Spleen (tissue), 11 donors: ENCODE measurements around the gene LAMTOR2. TPM values are rescaled to one million over a fixed set of nuclear protein-coding genes. Genes with fewer than 3 reads are reported as not detected.

Source experiments
- DNase-seq: peaks from one replicate; pipeline ENCODE4 v3.0.0-alpha.2; 2020
- H3K27ac ChIP-seq, 8 donors: fragments of 200-600 bp; sonication (generic) in 7 of 8; 1 replicate in 4 of 8; 2 replicates in 4 of 8; pipeline versions ENCODE4 v1.5.0 to v1.8.0; 2016 to 2021; ENCODE audit warnings: inconsistent platforms in 4 of 8, mild to moderate bottlenecking in 4 of 8, moderate library complexity in 1 of 8
- H3K27me3 ChIP-seq, 7 donors: fragments of 200-600 bp; sonication (generic) in 6 of 7; replicated peaks in 1 of 7; 1 replicate in 4 of 7; 2 replicates in 3 of 7; pipeline versions ENCODE4 v1.5.0 to v1.8.0; 2016 to 2021; ENCODE audit warnings: inconsistent platforms in 3 of 7, mild to moderate bottlenecking in 1 of 7
- H3K36me3 ChIP-seq, 6 donors: fragments of 200-600 bp; sonication (generic) in 5 of 6; 1 replicate in 4 of 6; 2 replicates in 2 of 6; pipeline versions ENCODE4 v1.5.0 to v1.8.0; 2016 to 2021; ENCODE audit warnings: inconsistent platforms in 2 of 6
- H3K4me1 ChIP-seq, 6 donors: fragments of 200-600 bp; sonication (generic) in 5 of 6; 1 replicate in 3 of 6; 2 replicates in 3 of 6; pipeline versions ENCODE4 v1.5.0 to v1.8.0; 2016 to 2021; ENCODE audit warnings: inconsistent platforms in 3 of 6
- H3K4me3 ChIP-seq, 8 donors: fragments of 200-600 bp; sonication (generic) in 7 of 8; 1 replicate in 4 of 8; 2 replicates in 4 of 8; pipeline versions ENCODE4 v1.5.0 to v1.8.0; 2016 to 2021; ENCODE audit warnings: inconsistent platforms in 4 of 8, mild to moderate bottlenecking in 4 of 8, moderate library complexity in 2 of 8
- H3K9me3 ChIP-seq, 8 donors: fragments of 200-600 bp; sonication (generic) in 7 of 8; 1 replicate in 4 of 8; 2 replicates in 4 of 8; pipeline versions ENCODE4 v1.5.0 to v1.8.0; 2016 to 2021; ENCODE audit warnings: inconsistent platforms in 4 of 8
- POLR2A ChIP-seq, 3 donors: fragments of 450-650 bp; IDR thresholded peaks; one replicate each; pipeline ENCODE4 v1.5.1; 2017; ENCODE audit warnings: antibody characterized with exemption in 3 of 3, mild to moderate bottlenecking in 1 of 3
- POLR2AphosphoS5 ChIP-seq, 3 donors: sonication (generic); formaldehyde crosslinking; IDR thresholded peaks; one replicate each; pipeline ENCODE4 v1.5.1; 2017; ENCODE audit warnings: antibody characterized with exemption in 3 of 3
- WGBS, 5 donors: extraction: QIAGEN DNeasy Blood & Tissue Kit in 3 of 5; methylation state at CpG; one replicate each; pipeline versions ENCODE4 v1.1.5 to v1.1.7; 2013 to 2018; 5-methylcytosine and 5-hydroxymethylcytosine counted together
- intact Hi-C: fragments of 100-400 bp; cut with DNase I; formaldehyde crosslinking; loops from one replicate; pipeline ENCODE4 v1.15.0; 2023; ENCODE audit warnings: low total_unique reads
- polyA plus RNA-seq, 3 donors: library from polyadenylated mRNA; stranded (reverse); fragments of 200-250 nt; gene quantifications; one replicate each; pipeline ENCODE4 v1.2.1, GENCODE V29; 2013
- total RNA-seq, 7 donors: library from RNA; depleted of rRNA in 3 of 7; stranded (reverse); fragments of >200 nt in 3 of 7; fragmentation: NEBNext Ultra II Directional in 4 of 7; extraction: Animal tissue kit (Norgen Biotek cat#: 25700) in 4 of 7; gene quantifications; one replicate each; pipeline versions ENCODE4 v1.1.0 to v1.2.1, GENCODE V29; 2016 to 2021
- TF ChIP-seq, protein P1 (sequence below), 11 experiments: fragments of 200-600 bp in 7 of 11; fragments of 450-650 bp in 4 of 11; sonication (generic) in 4 of 11; IDR thresholded peaks in 8 of 11; conservative IDR thresholded peaks in 3 of 11; 1 replicate in 7 of 11; 2 replicates in 4 of 11; pipeline versions ENCODE4 v1.4.0 to v1.8.0; 2016 to 2021; ENCODE audit warnings: antibody characterized with exemption in 11 of 11, inconsistent platforms in 4 of 11, mild to moderate bottlenecking in 1 of 11
- donor health status: healthy with polysubstance abuse.
- donor health status: DM: no; HTN: no; CAD: no; lungs with moderate emphysema.
- donor health status: DM: no; HTN: no; CAD: no.
- donor health status: Bipolar disorder and iron deficiency.
- donor health status: healthy.
- donor health status: DM: no; HTN: no; CAD: no.
- donor health status: DM: yes; HTN: yes; CAD: no.

LAMTOR2 gene
- total and polyA plus RNA-seq, 10 donors, result 29.5 to 121 (median 44.7) TPM

DNA sequence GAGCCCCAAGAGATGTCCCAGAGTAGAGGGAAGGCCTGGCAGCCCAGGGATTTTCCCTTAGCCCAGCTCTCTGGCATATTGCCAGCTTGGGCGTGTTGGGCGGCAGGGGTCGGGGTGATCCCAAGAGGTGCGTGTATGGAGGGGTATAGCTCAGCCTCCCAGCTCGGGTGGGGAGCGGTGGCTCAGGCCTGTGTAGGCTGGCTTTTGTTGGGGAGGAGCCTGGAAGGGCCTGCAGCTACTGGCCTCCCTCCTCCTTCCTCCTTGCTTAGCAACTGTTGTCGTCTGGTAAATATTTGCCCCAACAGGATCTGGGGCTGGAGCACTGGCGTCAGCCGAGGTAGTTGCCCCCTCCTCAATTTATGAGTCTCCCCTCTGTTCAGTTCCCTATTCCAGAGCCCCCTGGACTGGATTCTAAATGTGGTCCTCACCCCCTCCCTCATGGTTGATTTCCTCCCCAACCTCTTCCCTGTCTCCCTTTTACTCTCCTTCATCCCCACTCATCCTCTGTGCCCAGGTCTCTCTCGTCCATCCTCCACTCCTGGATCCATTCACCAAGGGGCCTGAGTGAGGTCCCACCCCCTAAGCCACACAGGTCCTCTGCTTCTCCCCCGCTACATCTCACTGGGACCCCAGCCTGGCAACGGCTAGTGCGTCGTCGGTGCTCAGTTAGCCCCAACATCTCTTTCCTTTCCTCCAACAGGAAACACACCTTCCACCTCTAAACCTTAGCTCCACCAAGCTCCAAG lies 49.7 kb downstream of the LAMTOR2 start:
- DNase-seq, result no peak
- TF ChIP-seq POLR2A (IDR thresholded peaks at IDR 0.05) (no peak), POLR2AphosphoS5 (IDR thresholded peaks at IDR 0.05) (peak; percentile 11 to 54 (median 42))
- no peaks in the 10 kb centered on the region for H3K36me3 ChIP-seq
- no peak overlapping the region for H3K4me3 ChIP-seq
- 41 to 47% (median 42%) methylated on average over 9 to 15 of the region's 15 CpGs for WGBS, 5 donors
- H3K27ac ChIP-seq, result peak overlapping the region in 6 of 8 donors; percentile 23 to 85 (median 84)
- H3K9me3 ChIP-seq, result no peaks in the 10 kb centered on the region
- peaks cover 0 to 19% (median 0%) of the 10 kb centered on the region in 7 donors for H3K27me3 ChIP-seq
- peaks cover 23 to 72% (median 54%) of the 10 kb centered on the region in 6 donors for H3K4me1 ChIP-seq
- intact Hi-C loops, result no loop called here

DNA sequence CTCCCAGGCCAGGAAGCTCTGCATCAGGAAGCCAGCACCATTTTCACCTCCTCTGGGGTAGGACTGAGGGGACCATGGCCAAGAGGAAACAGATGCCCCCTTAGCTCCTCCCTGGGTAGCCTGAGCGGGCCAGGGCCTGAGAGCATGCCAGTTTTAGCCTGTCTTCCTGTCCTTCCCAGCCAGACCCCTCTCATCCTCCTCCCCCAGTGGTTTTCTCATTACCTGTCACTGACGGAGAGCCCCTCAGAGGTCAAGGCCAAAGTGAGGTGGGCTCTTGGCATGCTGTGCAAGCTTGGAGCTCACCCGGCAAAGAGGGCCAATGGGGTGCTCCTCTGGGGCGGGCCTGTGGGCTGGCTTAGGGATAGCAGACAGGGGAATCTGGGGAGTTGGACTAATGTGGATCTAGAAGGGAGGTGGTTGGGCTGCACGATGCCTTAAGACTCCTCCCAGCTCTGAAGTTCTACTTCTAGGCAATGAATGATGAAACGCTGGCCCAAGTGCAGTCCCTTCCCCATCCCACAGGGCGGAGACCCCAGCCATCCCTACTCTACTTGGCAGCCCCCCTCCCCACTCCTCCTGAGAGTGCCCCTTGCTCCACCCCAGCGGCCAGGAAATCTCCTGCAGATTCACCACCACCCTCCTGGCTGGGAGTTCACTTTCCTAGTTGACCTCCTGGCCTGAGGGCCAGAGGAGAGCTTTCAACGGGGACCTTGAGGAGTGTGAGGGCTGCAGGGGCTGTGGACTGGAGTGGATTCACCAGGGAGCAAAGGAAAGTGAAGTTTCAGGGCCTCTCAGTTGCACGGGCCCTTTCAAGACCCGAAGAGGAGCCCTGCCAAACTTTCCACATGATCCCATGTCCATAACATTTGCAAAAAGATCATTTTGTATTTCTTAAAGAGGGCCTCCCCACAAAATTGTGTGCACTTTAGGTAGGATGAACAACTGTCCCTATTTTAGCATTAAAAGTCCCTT lies 50.6 kb downstream of the LAMTOR2 start:
- Histone ChIP-seq H3K4me1 (peaks cover 23 to 72% (median 54%) of the 10 kb centered on the region in 6 donors), H3K27ac (peak overlapping the region; percentile 22 to 86 (median 84)), H3K4me3 (peak overlapping the region in 3 of 8 donors; percentile 41 to 61 (median 43)), H3K9me3 (no peaks in the 10 kb centered on the region), H3K36me3 (no peaks in the 10 kb centered on the region), H3K27me3 (peaks cover 0 to 19% (median 0%) of the 10 kb centered on the region in 7 donors)
- TF ChIP-seq POLR2A (IDR thresholded peaks at IDR 0.05) (no peak), POLR2AphosphoS5 (IDR thresholded peaks at IDR 0.05) (no peak)
- TF ChIP-seq, protein P1, sequence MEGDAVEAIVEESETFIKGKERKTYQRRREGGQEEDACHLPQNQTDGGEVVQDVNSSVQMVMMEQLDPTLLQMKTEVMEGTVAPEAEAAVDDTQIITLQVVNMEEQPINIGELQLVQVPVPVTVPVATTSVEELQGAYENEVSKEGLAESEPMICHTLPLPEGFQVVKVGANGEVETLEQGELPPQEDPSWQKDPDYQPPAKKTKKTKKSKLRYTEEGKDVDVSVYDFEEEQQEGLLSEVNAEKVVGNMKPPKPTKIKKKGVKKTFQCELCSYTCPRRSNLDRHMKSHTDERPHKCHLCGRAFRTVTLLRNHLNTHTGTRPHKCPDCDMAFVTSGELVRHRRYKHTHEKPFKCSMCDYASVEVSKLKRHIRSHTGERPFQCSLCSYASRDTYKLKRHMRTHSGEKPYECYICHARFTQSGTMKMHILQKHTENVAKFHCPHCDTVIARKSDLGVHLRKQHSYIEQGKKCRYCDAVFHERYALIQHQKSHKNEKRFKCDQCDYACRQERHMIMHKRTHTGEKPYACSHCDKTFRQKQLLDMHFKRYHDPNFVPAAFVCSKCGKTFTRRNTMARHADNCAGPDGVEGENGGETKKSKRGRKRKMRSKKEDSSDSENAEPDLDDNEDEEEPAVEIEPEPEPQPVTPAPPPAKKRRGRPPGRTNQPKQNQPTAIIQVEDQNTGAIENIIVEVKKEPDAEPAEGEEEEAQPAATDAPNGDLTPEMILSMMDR (IDR thresholded peaks at IDR 0.05 in 8 of 11, conservative IDR thresholded peaks at IDR 0.05 in 3 of 11), result no peak
- 62 to 76% (median 67%) methylated on average over 10 to 11 of the region's 11 CpGs for WGBS, 5 donors
- DNase-seq, result no peak
- intact Hi-C loops, result no loop called here

DNA sequence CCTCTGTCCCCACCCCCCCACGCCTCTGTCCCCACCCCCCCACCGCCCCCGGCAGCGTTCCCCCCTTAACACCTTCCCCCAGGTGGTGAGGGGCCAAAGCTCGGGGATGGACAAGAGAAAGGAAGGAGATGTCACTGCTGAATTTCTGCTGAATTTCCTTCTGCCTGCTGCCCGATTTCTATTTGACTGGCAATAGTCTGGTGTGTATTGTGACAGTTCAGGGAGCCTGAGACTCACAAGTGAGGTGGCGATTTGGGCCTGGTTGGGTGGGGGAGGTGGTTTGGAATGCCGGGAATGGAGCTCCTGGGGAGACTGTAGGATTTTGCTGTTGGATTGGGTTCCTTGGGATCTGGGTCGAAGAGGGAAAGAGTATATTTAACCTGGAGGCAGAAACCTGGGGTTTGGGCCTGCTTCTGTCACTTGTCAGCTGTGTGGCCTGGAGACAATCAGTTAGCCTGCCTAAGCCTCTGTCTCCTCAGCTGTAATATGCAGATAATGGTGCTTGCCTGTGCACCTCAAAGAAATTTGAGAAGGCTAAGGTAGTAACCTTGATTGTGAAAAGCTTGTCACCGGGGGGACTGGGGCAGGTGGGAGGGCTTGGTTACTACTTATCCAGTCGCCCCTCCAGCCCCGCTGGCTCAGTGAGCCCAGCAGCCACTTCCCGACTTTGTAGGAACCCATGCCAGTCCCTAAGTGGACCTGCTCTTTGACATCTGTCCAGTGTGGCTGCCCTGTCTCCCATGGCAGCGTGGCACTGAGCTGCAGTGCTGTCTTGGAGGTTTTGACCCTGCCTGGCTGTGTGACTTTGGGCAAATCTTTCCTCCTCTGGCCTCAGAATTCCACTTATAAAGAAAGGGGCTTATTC lies 52.3 kb downstream of the LAMTOR2 start:
- no peak for DNase-seq
- intact Hi-C loops, result no loop called here
- H3K4me1 ChIP-seq, result peaks cover 23 to 59% (median 46%) of the 10 kb centered on the region in 6 donors
- peak overlapping the region; percentile 22 to 86 (median 84) for H3K27ac ChIP-seq
- H3K4me3 ChIP-seq, result peak overlapping the region in 4 of 8 donors; percentile 32 to 61 (median 42)
- TF ChIP-seq, protein P1 (IDR thresholded peaks at IDR 0.05 in 8 of 11, conservative IDR thresholded peaks at IDR 0.05 in 3 of 11), result no peak
- TF ChIP-seq POLR2AphosphoS5 (IDR thresholded peaks at IDR 0.05), result no peak
- 50 to 79% (median 57%) methylated on average over 9 to 14 of the region's 14 CpGs for WGBS, 5 donors
- no peaks in the 10 kb centered on the region for H3K9me3 ChIP-seq
- peaks cover 0 to 21% (median 0%) of the 10 kb centered on the region in 7 donors for H3K27me3 ChIP-seq
- H3K36me3 ChIP-seq, result no peaks in the 10 kb centered on the region

DNA sequence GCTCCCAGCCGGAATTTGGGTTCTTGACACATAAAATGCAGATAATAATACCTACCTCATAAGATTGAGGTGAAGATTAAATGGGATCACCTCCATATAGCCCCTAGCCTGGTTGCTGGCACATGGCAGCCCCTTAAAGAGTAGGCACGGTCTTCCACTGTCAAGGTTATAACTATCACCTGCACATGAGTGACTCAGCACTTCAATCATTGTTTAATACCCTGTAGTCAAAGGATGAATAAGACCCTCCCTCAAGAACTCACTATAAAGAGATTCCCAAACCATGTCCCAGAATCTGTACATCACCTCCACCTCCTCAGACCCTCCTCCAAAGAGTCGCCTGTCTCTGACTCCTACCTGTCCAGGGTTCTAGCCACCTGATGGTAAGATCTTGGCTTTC lies 53.5 kb downstream of the LAMTOR2 start:
- H3K9me3 ChIP-seq, result no peaks in the 10 kb centered on the region
- TF ChIP-seq POLR2A (IDR thresholded peaks at IDR 0.05), result no peak
- TF ChIP-seq POLR2AphosphoS5 (IDR thresholded peaks at IDR 0.05), result no peak
- TF ChIP-seq, protein P1 (IDR thresholded peaks at IDR 0.05 in 8 of 11, conservative IDR thresholded peaks at IDR 0.05 in 3 of 11), result no peak
- intact Hi-C loops, result no loop called here
- H3K4me1 ChIP-seq, result peaks cover 23 to 53% (median 39%) of the 10 kb centered on the region in 6 donors
- no peak overlapping the region for H3K27ac ChIP-seq
- peaks cover 0 to 29% (median 0%) of the 10 kb centered on the region in 7 donors for H3K27me3 ChIP-seq
- 89 to 97% (median 93%) methylated on average over 3 of the region's 3 CpGs for WGBS, 5 donors
- no peak for DNase-seq
- H3K36me3 ChIP-seq, result no peaks in the 10 kb centered on the region
- H3K4me3 ChIP-seq, result no peak overlapping the region
